Thymus (tissue), 11 donors: ENCODE measurements around the gene INSL3. TPM values are rescaled to one million over a fixed set of nuclear protein-coding genes. Genes with fewer than 3 reads are reported as not detected.

Experiments used
- DNase-seq, 9 donors: peaks; one replicate each; pipeline ENCODE4 v3.0.0-alpha.2; 2013; ENCODE audit warnings: low spot score in 9 of 9, low read depth in 6 of 9, missing footprints in 1 of 9
- H3K27ac ChIP-seq, 2 donors: one replicate each; pipeline ENCODE4 v1.5.1; 2013; ENCODE audit warnings: control low read depth in 1 of 2, low read depth in 1 of 2, low read length in 1 of 2, mild to moderate bottlenecking in 1 of 2, moderate library complexity in 1 of 2
- H3K27me3 ChIP-seq, 2 donors: one replicate each; pipeline ENCODE4 v1.5.1; 2013; ENCODE audit warnings: low read length in 1 of 2; ENCODE audit not compliant: control insufficient read depth in 2 of 2, insufficient read depth in 1 of 2
- H3K36me3 ChIP-seq, 2 donors: one replicate each; pipeline ENCODE4 v1.5.1; 2013; ENCODE audit warnings: low read length in 1 of 2, mild to moderate bottlenecking in 1 of 2, moderate library complexity in 1 of 2; ENCODE audit not compliant: control insufficient read depth in 2 of 2, insufficient read depth in 2 of 2
- H3K4me1 ChIP-seq, 2 donors: one replicate each; pipeline ENCODE4 v1.5.1; 2013; ENCODE audit warnings: low read length in 2 of 2; ENCODE audit not compliant: control insufficient read depth in 2 of 2, insufficient read depth in 2 of 2
- H3K4me3 ChIP-seq, 2 donors: one replicate each; pipeline ENCODE4 v1.5.1; 2013; ENCODE audit warnings: low read length in 2 of 2, control low read depth in 1 of 2, mild to moderate bottlenecking in 1 of 2
- H3K9me3 ChIP-seq, 2 donors: one replicate each; pipeline ENCODE4 v1.5.1; 2013; ENCODE audit warnings: low read length in 1 of 2, mild to moderate bottlenecking in 1 of 2; ENCODE audit not compliant: control insufficient read depth in 2 of 2, insufficient read depth in 1 of 2
- WGBS: extraction: QIAGEN DNeasy Blood & Tissue Kit; methylation state at CpG from one replicate; pipeline ENCODE4 v1.1.7; 2013; 5-methylcytosine and 5-hydroxymethylcytosine counted together
- polyA plus RNA-seq: library from polyadenylated mRNA; stranded (reverse); fragments of 200-250 nt; gene quantifications from one replicate; pipeline ENCODE4 v1.2.3, GENCODE V29; 2013
- total RNA-seq: library from RNA; stranded (reverse); fragments of 120-200 nt; gene quantifications from one replicate; pipeline ENCODE4 v1.2.4, GENCODE V29; 2013
- donor health status: healthy.

INSL3 gene
- total and polyA plus RNA-seq, 2 donors, result 0.33 to 2.1 TPM

DNA sequence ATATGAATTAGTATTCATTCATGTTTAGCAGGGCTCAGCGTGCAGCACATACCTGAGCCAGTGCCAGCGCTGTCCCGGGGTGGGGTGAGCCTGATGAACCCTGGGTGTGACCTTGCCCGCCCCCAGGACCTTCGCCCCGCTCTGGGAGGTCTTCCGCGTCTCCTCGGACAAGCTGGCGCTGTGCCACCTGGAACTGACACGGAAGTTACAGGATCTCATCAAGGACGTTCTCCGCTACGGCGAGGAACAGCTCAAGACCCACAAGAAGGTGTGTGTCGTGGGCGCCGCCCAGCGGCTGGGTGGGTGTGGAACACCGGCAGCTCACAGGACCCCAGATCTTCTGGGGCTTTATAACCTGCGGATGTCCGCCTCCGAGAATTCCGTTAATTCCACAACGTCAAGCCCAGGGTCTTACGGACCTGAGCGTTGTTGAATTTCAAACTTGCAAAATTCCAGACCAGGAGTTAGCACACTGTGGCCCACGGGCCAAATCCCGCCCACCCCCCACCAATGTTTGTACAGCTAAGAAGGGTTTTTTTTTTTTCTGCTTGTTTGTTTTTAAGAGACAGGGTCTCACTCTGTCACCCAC is 54.7 kb downstream of the INSL3 start:
- WGBS, result 76% methylated on average over 29 of the region's 29 CpGs
- H3K36me3 ChIP-seq, result peaks cover 68 to 72% of the 10 kb centered on the region in 2 donors
- H3K27ac ChIP-seq, result peak overlapping the region in 1 of 2 donors; percentile 17
- no peaks in the 10 kb centered on the region for H3K9me3 ChIP-seq
- peaks cover 0 to 7% of the 10 kb centered on the region in 2 donors for H3K4me1 ChIP-seq
- H3K27me3 ChIP-seq, result no peaks in the 10 kb centered on the region
- DNase-seq, result peak in 7 of 9 donors; percentile 49 to 79 (median 68)
- no peak overlapping the region for H3K4me3 ChIP-seq

Other genes with a start within 250 kb of the INSL3 start
- 0.19 TPM for gene UNC13A, start 133.2 kb downstream of the INSL3 start, total RNA-seq
- 0.32 TPM for gene UNC13A, start 133.2 kb downstream of the INSL3 start, polyA plus RNA-seq
- 8.5 TPM for gene MAP1S, start 102.0 kb downstream of the INSL3 start, total RNA-seq
- 17.5 TPM for gene MAP1S, start 102.0 kb downstream of the INSL3 start, polyA plus RNA-seq
- gene FCHO1, start 70.0 kb downstream of the INSL3 start, total RNA-seq, result 16.4 TPM
- gene FCHO1, start 70.0 kb downstream of the INSL3 start, polyA plus RNA-seq, result 28.2 TPM
- gene B3GNT3, start 26.4 kb downstream of the INSL3 start, total RNA-seq, result 0.14 TPM
- gene B3GNT3, start 26.4 kb downstream of the INSL3 start, polyA plus RNA-seq, result 1.0 TPM
- gene JAK3, start 26.5 kb upstream of the INSL3 start, total RNA-seq, result 16.1 TPM
- gene JAK3, start 26.5 kb upstream of the INSL3 start, polyA plus RNA-seq, result 50.4 TPM
- 2,271 TPM for gene RPL18A, start 38.4 kb upstream of the INSL3 start, total RNA-seq
- 2,901 TPM for gene RPL18A, start 38.4 kb upstream of the INSL3 start, polyA plus RNA-seq
- gene SLC5A5, start 50.4 kb upstream of the INSL3 start, total RNA-seq, result 0.09 TPM
- gene SLC5A5, start 50.4 kb upstream of the INSL3 start, polyA plus RNA-seq, result 0.25 TPM
- 23.8 TPM for gene CCDC124, start 111.5 kb upstream of the INSL3 start, total RNA-seq
- 78.8 TPM for gene CCDC124, start 111.5 kb upstream of the INSL3 start, polyA plus RNA-seq
- gene KCNN1, start 145.6 kb upstream of the INSL3 start, total RNA-seq, result 1.3 TPM
- 0.27 TPM for gene KCNN1, start 145.6 kb upstream of the INSL3 start, polyA plus RNA-seq
- 17.8 TPM for gene ARRDC2, start 186.7 kb upstream of the INSL3 start, total RNA-seq
- gene ARRDC2, start 186.7 kb upstream of the INSL3 start, polyA plus RNA-seq, result 172 TPM